TTC549 (cell line): Measurements from ENCODE around the gene EXOC3.

Source experiments
- FAIRE-seq: peaks from 2 replicates; lab custom pipeline; 2012; peaks lifted over from hg19 to GRCh38; lab: Jason Lieb, UNC

EXOC3 gene

DNA sequence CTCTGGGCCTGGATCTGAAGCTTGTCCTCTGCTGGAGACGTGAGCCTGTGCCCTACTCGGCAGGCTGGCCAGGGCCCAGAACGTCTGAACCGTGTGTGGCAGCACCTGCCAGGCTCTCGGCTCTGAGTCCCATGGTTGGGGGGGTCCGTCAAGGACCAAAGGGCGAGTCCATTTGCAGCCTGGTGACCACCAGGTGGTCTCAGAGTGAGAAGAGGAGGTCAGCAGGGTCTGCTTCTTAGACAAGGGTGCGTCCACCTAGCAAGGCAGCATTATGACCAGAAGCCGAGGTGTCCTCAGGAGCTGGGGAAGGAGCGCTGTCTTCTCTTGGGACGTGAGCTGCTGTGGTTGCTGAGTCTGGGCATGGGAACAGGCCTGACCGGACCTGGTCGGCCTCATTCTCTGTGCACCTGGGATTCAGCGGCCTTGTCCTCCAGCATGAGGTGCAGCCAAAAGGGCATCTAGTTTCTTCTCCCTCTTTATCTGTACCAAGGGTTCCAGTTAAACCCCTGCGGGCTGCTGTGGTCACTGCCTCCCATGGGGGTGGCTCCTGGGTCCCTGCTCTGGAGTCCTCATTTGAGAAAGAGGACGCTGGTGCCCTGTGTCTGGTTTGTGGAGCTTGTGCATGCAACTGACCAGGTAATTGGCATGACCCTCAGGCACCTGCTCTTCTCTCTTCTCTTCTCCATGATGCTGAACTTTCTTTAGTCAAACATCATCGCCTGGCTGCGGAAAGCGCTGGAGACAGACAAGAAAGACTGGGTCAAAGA, 14.4 kb downstream of the EXOC3 start:
- no peak for FAIRE-seq

DNA sequence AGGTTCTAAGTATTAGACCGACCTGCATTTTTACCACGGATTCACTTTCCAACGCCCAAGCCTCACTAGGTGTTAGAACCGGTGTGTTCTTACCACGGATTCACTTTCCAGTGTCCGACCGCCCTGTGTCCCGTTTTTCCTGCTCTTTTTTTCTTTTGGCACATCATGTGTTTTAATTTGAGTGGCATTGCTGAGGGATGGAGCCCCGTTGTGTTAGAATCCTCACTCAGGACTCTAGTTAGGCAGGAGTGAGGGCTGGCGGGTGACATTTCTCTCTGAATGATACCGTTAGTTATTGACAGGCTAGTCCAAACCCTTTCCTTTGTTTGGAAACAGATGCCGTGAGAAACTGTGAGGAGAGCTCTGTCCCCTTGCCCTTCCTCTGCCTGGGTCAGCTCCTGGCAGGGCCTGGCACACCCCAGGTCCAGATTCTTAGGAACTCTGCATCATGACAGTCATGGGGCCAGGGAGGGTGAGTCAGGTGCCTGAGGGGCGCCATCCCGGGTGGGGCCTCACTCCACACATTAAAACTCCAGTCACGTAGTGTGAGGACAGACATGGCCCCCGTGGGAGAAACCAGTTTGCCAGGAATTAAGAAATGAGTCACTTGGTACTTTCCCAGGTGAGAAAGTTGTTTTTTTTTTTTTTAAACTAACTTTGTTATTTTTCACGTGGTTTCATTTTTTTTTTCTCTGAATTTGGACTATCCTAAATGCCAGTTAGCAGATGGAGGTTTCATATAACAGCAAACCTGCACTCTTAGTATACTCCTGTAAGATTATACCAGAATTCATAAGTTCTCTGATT, 15.8 kb downstream of the EXOC3 start:
- FAIRE-seq: no peak

DNA sequence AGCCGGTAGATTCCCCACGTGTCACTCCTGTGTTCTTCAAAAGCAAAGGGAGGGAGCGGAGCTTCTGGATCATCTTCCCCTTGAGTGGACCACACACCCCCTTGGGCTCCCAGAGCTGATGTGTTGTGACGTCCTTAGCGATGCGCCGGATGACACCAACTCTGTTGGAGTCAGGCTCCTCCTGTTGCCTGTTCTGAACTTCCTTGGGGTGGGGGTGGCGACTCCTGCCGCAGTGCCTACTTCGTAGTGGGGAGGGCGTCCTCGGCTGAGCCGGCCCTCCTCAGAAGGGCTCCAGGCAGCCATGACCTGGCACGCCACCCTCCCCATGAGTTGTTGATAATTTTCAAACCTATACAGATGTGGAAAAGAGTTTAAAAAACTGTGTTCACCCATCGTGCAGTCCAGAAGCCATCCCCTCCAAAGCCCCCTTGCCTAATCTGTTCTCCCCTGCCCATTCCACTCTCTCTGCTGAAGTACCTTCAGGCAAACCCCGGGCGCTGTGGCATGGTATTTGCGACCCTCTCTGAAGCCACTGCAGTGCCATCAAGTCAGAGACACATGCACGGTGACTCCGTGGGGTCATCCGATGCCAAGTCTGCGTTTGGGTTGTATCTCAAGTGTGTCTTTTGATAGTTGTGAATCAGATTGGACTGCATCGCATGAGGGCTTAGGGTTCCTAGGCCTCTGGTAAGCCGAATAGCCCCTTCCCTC, 16.7 kb downstream of the EXOC3 start:
- no peak for FAIRE-seq

DNA sequence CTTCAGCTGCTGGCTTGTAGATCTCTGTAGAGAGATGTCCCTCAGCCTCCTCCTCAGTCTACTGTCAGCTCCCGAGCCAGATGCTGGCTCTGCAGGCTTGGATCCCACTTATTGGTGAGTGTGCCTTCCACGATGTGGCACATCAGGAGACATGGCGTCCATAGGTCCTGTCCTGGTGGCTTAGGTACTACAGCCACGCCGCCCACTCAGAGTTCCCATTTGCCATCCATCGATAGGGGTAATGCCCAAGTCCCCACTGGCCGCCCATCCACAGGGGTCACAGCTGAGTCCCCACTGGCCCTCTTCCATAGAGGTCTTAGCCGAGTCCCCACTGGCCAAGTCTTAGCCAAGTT, 17.3 kb downstream of the EXOC3 start:
- FAIRE-seq: no peak

DNA sequence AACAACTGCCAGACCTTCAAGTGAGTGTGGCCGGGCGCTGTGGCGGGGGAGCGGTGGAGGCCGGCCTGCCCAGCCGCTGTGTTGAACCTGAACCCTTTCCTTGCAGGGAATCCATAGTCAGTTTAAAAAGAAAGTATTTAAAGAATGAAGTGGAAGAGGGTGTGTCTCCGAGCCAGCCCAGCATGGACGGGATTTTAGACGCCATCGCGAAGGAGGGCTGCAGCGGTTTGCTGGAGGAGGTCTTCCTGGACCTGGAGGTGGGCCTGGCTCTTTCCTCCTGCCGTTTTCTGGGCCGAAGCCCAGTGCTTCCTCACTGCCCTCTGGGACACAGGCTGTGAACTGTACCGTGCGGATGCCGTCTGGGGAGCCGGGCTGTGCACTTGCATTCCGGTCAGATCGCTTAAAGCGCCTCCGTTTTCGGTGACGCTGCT, 19.1 kb downstream of the EXOC3 start:
- no peak for FAIRE-seq

DNA sequence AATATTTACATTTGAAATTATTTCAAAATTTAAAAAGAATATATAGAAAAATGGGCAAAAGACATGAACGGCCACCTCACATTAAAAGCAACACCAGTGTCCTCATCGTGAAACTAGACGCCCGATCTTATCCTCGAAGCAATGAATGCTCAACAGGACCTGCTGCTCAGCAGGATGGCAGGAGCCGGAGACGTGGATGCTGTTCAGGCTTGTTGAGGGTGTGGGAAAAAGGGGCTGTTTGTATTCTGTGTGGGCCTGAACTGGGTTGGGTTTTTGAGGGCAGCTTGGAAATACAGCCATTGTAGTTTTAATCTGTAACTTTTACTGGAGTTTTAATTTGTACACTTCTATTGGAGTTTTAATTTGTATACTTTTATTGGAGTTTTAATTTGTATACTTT, 20.3 kb downstream of the EXOC3 start:
- FAIRE-seq: no peak

DNA sequence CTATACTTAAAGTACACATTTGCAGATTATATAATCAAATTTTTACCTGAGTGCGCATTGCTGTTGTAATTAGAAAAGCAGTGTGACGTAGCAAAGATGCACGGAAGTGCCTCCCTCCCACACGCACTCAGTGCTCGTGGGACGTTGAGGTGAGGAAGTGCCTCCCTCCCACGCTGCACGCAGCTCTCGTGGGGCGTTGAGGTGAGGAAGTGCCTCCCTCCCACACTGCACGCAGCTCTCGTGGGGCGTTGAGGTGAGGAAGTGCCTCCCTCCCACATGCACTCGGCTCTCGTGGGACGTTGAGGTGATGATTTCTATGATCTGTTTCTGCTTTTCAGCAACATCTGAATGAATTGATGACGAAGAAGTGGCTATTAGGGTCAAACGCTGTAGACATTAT, 21.0 kb downstream of the EXOC3 start:
- FAIRE-seq: no peak

DNA sequence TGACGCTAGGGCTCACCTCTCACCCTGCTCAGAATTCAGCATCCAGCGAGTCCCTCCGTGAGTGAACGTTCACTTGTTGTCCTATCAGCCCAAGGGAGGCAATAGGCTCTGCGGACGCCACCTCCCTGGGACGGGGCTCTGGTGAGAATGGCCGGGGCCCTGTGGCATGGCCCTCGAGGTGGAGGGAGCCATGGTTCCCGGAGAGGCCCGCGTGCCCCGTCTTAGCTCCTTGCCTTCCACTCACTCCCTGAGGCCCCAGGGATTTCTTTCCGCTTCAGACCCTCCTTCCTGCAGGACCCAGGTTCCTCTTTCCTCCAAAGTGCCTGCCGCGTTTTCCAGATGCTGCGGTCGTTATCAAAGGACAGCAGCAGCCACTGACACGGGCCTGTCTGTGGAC, 21.5 kb downstream of the EXOC3 start:
- no peak for FAIRE-seq

DNA sequence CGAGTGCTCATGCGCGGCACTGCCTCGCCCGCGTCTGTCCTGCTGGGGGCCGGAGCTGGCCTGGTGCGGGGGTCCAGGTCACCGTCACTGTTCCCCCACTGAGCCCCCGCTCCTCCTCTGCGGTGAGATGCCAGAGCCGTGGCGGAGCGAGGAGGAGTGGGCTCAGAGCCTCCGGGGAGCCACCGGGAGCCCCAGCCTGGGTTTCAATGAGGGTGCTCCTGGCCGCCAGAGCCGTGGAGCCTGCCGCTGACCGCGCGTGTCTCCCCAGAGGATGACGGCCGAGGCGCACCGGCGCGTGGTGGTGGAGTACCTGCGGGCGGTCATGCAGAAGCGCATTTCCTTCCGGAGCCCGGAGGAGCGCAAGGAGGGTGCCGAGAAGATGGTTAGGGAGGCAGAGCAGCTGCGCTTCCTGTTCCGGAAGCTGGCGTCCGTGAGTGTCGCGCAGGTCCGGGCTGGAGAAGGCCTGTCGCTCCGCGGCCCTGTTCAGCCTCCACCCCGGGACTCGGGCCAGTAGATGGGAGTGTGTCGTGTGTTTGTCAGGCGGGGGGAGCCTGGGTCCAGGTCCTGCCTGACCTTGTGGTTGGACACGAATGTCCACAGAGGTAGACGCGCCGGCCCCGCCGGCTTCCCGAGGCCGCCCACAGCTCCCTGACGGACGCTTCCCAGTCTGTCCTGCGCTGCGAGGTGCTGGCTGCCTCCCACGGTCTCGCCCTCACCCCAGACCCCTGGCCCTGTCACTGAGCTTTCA, 22.0 kb downstream of the EXOC3 start:
- FAIRE-seq: no peak

DNA sequence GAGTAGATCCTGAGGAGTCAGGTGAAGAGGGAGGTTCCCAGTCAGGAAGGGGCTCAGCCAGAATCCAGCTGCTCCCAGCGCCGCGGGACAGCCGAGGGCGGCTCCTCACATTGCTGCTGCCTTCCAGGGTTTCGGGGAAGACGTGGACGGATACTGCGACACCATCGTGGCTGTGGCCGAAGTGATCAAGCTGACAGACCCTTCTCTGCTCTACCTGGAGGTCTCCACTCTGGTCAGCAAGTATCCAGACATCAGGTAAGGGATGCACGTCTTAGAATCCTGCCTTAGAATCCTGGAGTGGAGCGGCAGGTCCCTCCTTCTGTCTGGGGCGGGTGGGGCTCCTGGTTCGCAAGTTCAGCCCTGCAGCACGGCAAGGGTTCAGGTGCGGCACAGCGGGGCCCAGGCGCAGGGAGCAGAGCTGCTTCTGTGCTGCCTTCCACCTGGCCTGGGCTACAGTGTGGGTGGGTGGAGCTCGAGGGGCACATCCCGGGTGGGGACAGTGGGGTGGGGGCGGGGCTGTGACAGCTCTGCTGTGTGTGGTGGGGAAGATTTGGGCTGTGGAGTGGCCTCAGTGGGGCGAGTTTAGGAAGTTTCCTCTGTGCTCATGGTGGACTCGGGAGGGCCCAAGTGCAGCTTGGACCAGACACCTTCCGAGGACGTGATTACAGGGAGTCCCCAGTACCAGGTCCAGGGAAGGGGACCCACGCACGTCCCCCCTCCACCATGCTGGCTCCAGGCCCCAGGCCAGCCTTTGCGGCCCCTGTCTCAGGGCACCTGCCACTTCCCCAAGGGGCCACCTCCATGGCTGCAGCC, 22.8 kb downstream of the EXOC3 start:
- FAIRE-seq: no peak

DNA sequence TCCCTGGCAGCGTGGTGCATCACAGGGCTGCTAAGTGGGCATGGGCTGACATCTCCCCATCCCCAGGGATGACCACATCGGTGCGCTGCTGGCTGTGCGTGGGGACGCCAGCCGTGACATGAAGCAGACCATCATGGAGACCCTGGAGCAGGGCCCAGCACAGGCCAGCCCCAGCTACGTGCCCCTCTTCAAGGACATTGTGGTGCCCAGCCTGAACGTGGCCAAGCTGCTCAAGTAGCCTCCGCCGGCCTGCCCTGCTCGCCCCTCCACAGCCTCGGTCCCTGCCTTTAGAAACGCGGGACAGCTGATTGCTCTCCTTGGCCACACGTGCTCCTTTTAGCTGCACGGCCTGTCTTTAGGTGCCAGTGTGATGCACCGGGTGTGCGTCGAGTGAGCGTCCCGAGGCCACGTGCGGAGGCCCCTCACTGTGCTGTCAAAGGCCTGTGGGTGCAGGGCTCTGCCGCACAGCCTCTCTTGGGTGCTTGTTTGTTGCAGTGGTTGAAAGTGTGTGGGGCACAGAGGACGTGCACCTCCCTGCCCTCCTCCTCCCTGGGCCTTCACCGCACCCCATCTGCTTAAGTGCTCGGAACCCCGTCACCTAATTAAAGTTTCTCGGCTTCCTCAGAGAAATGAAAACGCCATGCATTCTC, 23.8 kb downstream of the EXOC3 start:
- no peak for FAIRE-seq

DNA sequence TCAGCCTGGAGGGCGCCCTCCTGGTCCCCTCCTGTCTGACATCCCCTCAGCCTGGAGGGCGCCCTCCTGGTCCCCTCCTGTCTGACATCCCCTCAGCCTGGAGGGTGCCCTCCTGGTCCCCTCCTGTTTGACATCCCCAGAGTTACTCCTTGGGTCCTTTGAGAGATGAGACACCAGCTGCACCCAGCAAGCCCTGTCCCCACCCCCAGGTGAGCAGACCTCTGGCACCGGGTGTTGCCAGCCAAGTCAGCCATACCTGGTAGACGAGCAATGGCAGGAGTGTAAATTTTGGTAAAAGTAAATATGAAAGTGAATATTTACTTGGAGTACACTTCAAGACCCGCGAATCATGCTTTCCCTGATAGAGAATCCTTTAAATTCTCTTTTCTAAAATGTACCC, 25.4 kb downstream of the EXOC3 start:
- FAIRE-seq: no peak

DNA sequence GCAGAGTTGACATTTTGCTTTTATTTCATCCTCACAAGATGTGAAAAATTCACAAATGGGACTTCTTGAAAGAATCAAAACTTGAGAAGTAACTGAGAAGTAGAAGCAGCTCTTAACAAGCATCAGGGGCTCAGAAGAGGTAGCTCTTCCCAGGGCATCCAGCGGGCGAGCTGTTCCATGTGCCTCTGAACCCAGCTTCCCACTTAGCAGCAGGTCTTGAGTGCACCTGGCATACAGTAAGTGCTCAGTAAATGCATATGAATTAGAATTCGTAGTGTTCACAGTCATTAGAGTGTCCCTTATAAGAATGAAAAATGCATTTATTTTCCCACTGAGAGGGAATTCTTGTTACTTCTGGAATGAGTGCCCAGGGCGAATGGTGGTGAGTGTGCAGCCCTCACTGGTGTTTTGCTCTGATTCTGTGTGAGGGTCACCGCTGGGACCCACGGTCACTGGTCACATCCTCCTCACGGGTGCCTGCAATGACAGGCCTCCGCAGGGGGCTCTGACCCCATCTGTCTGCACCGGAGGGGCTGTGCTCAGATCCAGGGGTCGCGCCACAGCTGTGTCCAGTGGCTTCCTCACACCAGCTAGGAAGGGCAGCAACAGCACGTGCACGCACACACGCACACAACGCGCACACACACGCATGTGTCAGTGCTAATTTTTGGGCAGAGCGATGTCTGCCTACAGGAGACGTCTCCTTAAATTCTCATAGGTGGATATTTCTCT, 26.9 kb downstream of the EXOC3 start:
- FAIRE-seq: no peak

DNA sequence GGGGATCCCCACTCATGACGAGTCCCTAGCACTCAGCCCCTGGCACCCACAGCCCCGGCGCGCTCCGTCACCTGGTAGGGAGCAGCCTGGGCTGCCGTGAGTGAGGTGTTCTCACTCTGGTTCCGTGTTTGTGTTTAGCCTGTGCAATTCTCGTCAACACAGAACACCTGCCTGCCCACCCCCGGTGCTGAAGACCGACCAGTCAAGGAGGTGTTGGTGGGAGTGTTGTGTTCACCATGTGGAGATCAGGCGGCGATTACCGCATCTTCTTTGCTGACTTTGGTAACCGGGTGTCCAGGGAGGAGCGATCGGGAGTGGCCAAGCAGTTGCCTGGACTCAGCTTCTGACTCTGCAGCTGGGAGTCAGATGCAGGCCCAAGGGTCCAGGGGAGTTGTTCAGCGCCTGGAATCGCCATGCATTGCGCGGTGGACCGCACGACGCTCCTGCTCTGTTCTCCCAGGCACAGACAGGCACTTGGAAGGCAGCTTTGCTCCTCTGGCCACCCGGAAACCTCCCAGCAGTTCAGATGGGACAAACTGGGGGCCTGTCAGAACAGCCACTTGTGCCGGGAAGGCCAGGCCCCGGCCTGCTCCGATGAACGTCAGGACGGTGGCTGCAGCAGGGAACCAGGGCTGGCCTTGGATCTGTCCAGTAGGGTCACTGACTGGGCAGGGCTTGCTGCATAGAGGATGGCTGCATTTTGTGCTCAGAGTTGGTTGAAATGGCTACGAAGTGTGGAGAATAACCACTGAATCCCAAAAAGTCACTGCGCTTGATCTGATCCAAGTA, 28.2 kb downstream of the EXOC3 start:
- FAIRE-seq: no peak

DNA sequence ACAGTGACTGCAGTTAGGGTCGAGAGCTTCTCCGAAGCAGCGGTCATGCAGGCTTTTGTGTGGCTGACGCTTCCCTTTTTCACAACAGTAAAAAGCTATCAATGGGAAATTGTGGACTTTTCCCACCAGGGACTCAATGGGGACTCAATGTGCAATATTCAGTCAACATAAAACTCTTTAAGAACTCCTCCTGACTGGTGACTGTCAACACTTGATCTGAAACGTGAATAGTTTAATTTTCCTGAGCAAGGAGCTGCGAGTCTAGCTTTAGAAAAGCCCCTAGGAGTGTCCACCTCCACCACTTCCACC, 28.7 kb downstream of the EXOC3 start:
- FAIRE-seq: no peak

DNA sequence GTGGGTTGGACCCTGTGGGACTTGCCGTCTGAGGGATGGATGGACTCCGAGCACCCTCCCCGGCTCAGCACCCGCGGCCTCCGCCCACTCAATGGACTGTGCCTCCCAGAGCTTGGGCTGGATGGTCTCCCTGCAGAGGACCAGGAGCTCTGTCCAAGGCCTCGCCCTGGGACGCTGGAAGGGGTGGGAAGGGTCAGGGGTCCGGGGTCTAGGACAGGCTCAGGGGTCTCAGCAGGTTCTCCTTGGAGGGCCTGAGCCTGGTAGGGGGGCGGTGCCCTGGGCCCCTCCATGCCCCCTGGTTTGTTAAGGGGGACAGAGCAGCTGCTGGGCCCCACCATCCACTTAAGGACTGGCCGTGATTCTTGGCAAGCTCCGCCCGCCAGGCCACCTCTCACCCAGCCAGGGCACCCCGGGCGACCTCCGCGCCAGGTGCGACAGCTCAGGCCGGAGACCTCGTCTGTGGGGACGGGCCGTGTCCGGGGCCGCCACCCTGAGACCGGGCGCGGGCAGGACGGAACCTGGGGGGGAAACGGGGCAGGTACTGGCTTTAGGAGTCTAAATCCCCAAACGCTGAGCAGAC, 29.2 kb downstream of the EXOC3 start:
- FAIRE-seq: no peak

DNA sequence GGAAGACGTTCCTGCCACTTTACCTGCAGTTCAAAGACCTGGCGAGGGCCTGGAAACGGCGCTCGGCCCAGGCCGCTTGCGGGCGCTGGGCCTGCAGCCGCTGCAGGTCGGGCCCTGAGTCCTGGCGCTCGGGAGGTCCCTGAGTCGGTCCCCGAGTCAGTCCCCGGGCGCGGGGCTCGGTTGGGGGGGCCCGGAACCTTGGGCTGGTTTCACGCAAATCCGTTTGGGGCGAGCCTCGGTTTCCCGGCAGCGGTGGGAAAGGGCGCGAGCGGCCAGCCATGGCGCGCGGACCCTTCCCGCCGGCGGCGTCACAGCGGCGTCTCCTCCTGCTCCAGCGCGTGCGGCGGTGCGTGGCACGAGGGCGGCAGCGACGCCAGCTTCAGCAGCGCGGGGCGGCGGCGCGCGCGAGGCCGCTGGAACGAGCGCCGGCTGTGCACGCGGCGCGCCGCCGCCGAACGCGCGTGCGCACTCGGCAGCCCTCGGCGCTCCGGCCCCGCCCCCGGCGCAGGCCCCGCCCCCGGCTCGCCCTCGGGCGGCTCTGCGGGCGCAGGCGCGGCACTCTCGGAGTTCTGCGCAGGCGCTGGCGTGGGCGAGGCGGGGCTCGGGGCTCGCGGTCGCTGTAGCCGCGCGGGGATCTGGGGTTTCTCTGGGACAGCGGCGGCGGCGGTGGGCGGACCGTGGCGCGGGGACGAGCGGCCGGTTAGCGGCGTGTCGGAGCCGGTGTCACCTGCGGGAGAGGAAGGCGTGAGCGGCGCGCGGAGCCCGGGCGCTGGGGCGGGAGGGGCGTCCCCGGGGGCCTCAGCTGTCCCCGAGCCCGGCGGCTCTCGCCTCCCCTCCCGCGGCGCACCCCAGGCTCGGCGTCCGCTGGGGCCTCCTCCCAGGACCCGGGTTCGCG, 29.9 kb downstream of the EXOC3 start:
- FAIRE-seq: no peak

DNA sequence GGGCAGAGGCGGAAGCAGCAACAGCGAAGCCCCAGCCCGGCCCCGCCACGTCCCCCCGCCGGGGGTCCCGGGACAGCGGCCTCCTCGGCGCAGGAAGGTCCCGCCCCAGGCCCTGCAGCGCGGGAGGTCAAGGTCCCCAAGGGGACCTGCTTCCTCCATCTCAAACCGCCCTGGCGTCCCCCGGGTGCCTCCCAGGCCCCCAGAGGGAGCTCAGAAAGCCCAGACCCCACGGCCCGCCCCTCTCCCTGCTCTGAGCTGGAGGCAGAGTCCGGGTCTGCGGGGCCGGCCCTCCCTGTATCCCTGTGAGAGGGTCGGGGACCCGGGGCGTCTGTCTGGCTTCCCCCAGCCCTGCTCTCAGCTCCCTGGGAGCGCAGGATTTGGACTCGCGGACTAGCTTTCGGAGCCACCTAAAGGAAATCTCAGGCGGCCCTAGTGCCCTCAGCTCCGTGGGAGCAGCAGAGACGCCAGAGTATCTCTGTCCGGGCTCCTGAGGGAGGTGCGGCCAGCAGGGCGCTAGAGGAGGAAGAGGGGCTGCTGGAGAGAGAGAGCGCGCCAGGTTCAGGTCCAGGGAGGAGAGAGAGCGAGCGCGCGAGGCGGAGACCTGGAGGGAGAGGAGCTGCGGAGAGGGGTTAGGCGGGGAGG, 30.7 kb downstream of the EXOC3 start:
- no peak for FAIRE-seq
